ENCODE measurements around the gene VSIG10L.

DNA sequence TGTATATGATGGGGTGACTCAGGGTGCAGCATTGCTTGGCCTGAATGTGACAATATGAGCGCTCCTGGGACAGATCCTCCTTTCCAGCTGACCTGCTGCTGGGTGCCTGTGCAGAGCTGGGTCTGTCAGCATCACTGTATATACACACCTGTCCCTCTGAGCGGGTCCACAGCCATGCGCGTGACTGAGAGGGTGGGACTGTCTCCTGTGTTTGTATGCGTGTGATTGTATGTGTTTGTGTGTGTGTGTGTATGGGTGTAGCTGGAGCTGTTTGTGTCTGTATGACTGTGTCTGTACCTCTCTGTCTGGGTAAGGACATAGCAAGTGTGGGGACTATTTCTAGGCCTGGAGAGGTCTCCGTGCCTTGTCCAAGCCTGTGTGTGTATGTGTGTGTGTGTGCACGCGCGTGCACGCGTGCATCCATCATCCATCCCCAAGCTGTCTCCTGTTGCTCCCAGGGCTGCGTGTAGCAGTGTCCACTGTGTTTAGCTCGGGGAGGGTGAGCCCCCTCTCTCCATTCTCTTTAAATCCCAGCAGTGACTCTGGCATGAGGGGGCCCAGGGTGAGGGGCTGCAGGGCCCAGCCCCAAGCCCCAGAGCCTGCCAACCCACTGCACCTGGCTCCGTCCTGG is 22.2 kb downstream of the VSIG10L start:
- TF ChIP-seq, protein P1, sequence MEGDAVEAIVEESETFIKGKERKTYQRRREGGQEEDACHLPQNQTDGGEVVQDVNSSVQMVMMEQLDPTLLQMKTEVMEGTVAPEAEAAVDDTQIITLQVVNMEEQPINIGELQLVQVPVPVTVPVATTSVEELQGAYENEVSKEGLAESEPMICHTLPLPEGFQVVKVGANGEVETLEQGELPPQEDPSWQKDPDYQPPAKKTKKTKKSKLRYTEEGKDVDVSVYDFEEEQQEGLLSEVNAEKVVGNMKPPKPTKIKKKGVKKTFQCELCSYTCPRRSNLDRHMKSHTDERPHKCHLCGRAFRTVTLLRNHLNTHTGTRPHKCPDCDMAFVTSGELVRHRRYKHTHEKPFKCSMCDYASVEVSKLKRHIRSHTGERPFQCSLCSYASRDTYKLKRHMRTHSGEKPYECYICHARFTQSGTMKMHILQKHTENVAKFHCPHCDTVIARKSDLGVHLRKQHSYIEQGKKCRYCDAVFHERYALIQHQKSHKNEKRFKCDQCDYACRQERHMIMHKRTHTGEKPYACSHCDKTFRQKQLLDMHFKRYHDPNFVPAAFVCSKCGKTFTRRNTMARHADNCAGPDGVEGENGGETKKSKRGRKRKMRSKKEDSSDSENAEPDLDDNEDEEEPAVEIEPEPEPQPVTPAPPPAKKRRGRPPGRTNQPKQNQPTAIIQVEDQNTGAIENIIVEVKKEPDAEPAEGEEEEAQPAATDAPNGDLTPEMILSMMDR (IDR thresholded peaks at IDR 0.05): no peak
- no peak for TF ChIP-seq POLR2A (IDR thresholded peaks at IDR 0.05)

Measured in body of pancreas (tissue), 4 donors.